Neural cell (in vitro differentiated cells): ENCODE measurements around the gene VWA8. TPM values are rescaled to one million over a fixed set of nuclear protein-coding genes. Genes with fewer than 3 reads are reported as not detected.

Source experiments
- H2AFZ ChIP-seq: fragments of 200-600, 300-800 bp; sonication (generic), shearing (Covaris generic); 2 replicates; pipeline ENCODE4 v1.6.0; 2014; ENCODE audit warnings: low read depth, mild to moderate bottlenecking, antibody characterized with exemption, low read length, moderate library complexity
- H3F3A ChIP-seq: fragments of 200-600 bp; shearing (Covaris generic); 2 replicates; pipeline ENCODE4 v1.6.1; 2016; ENCODE audit warnings: mild to moderate bottlenecking, moderate library complexity, mixed read lengths, antibody characterized with exemption, low read length; ENCODE audit not compliant: insufficient read depth, poor library complexity, severe bottlenecking
- H3K27ac ChIP-seq: fragments of 200-600, 300-800 bp; sonication (generic), shearing (Covaris generic); 2 replicates; pipeline ENCODE4 v1.5.1; 2014; ENCODE audit warnings: mild to moderate bottlenecking, low read length, moderate library complexity
- H3K27me3 ChIP-seq: fragments of 300-800, 200-600 bp; sonication (generic), shearing (Covaris generic); 2 replicates; pipeline ENCODE4 v1.6.0; 2014; ENCODE audit warnings: mild to moderate bottlenecking, low read depth, low read length, moderate library complexity; ENCODE audit not compliant: insufficient read depth
- H3K36me3 ChIP-seq: fragments of 300-800, 200-600 bp; sonication (generic), shearing (Covaris generic); 2 replicates; pipeline ENCODE4 v1.5.1; 2014; ENCODE audit warnings: mild to moderate bottlenecking, antibody characterized with exemption, low read length, moderate library complexity; ENCODE audit not compliant: insufficient read depth
- H3K4me2 ChIP-seq: fragments of 300-800, 200-600 bp; sonication (generic), shearing (Covaris generic); 2 replicates; pipeline ENCODE4 v1.6.0; 2014; ENCODE audit warnings: mild to moderate bottlenecking, low read length
- H3K4me3 ChIP-seq: fragments of 300-800, 200-600 bp; sonication (generic), shearing (Covaris generic); 2 replicates; pipeline ENCODE4 v1.5.1; 2014; ENCODE audit warnings: mild to moderate bottlenecking, low read length, moderate library complexity
- H3K79me2 ChIP-seq: fragments of 200-600 bp; shearing (Covaris generic); replicated peaks from 2 replicates; pipeline ENCODE4 v1.6.0; 2014; ENCODE audit warnings: mild to moderate bottlenecking, low read length, moderate library complexity; ENCODE audit not compliant: insufficient read depth
- H3K9ac ChIP-seq: fragments of 300-800, 200-600 bp; sonication (generic), shearing (Covaris generic); 2 replicates; pipeline ENCODE4 v1.6.1; 2016; ENCODE audit warnings: mild to moderate bottlenecking, low read length, mixed read lengths
- H3K9me2 ChIP-seq: fragments of 200-600 bp; shearing (Covaris generic); 2 replicates; pipeline ENCODE4 v1.6.1; 2016; ENCODE audit warnings: mild to moderate bottlenecking, low read length, mixed read lengths; ENCODE audit not compliant: insufficient read depth
- H3K9me3 ChIP-seq: fragments of 200-600, 300-800 bp; sonication (generic), shearing (Covaris generic); 2 replicates; pipeline ENCODE4 v1.6.1; 2016; ENCODE audit warnings: mild to moderate bottlenecking, mixed run types, low read length, moderate library complexity, mixed read lengths
- H4K20me1 ChIP-seq: fragments of 200-600 bp; shearing (Covaris generic); 2 replicates; pipeline ENCODE4 v1.6.1; 2016; ENCODE audit warnings: mild to moderate bottlenecking, mixed run types; ENCODE audit not compliant: insufficient read depth
- CTCF ChIP-seq: fragments of 450-650 bp; IDR thresholded peaks from 2 replicates; pipeline ENCODE4 v1.5.1; 2014; ENCODE audit warnings: antibody characterized with exemption, mild to moderate bottlenecking, moderate library complexity; ENCODE audit not compliant: poor library complexity, severe bottlenecking
- EP300 ChIP-seq: fragments of 450-650 bp; conservative IDR thresholded peaks from 2 replicates; pipeline ENCODE4 v1.6.1; 2014; ENCODE audit warnings: antibody characterized with exemption, mild to moderate bottlenecking, moderate library complexity; ENCODE audit not compliant: poor library complexity, severe bottlenecking
- EZH2 ChIP-seq: fragments of 200-600, 300-800 bp; shearing (Covaris generic), sonication (generic); IDR thresholded peaks from 2 replicates; pipeline ENCODE4 v1.6.1; 2014; ENCODE audit warnings: antibody characterized with exemption, low read length, borderline replicate concordance, mild to moderate bottlenecking; ENCODE audit not compliant: insufficient read depth, poor library complexity, severe bottlenecking
- MXI1 ChIP-seq: fragments of 450-650 bp; conservative IDR thresholded peaks from 2 replicates; pipeline ENCODE4 v1.6.1; 2014; ENCODE audit warnings: antibody characterized with exemption, mild to moderate bottlenecking; ENCODE audit not compliant: poor library complexity, severe bottlenecking
- POLR2AphosphoS5 ChIP-seq: IDR thresholded peaks from 2 replicates; pipeline ENCODE4 v1.6.1; 2012
- RAD21 ChIP-seq: fragments of 450-650 bp; conservative IDR thresholded peaks from 2 replicates; pipeline ENCODE4 v1.6.1; 2014; ENCODE audit warnings: antibody characterized with exemption, mild to moderate bottlenecking, moderate library complexity
- REST ChIP-seq: IDR thresholded peaks from 2 replicates; pipeline ENCODE4 v1.6.1; 2012; ENCODE audit warnings: borderline replicate concordance
- SMC3 ChIP-seq: fragments of 450-650 bp; conservative IDR thresholded peaks from 2 replicates; pipeline ENCODE4 v1.6.1; 2014; ENCODE audit warnings: antibody characterized with exemption, mild to moderate bottlenecking, moderate library complexity; ENCODE audit not compliant: poor library complexity
- TAF1 ChIP-seq: IDR thresholded peaks from 2 replicates; pipeline ENCODE4 v1.6.1; 2012; ENCODE audit warnings: low read depth
- polyA plus RNA-seq: library from polyadenylated mRNA; depleted of rRNA; stranded (reverse); fragments of >200 nt; gene quantifications from 2 replicates; pipeline ENCODE4 v1.2.3, GENCODE V29; 2014

VWA8 gene
- polyA plus RNA-seq, 1 donor from 2014 or later = 3.6 TPM

DNA sequence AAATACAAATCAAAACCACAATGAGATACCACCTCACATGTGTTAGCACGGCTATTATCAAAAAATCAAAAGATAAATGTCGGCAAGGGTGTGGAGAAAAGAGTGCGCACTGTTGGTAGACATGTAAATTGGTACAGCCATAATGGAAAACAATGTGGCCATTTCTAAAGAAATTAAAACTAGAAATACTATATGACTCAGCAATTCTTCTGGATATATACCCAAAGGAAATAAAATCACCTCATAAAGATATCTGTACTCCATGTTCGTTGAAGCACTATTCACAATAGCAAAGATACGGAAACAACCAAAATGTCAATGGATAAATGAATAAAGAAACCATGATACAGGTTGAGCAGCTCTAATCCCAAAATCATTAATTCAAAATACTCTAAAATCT lies 30.8 kb downstream of the VWA8 start:
- no peak overlapping the region for H2AFZ ChIP-seq
- TF ChIP-seq CTCF = no peak
- TF ChIP-seq EP300 = no peak
- TF ChIP-seq MXI1 = no peak
- TF ChIP-seq EZH2 = no peak
- no peak for TF ChIP-seq RAD21
- TF ChIP-seq TAF1 = no peak
- no peak for TF ChIP-seq REST
- TF ChIP-seq SMC3 = no peak
- TF ChIP-seq POLR2AphosphoS5 = no peak

DNA sequence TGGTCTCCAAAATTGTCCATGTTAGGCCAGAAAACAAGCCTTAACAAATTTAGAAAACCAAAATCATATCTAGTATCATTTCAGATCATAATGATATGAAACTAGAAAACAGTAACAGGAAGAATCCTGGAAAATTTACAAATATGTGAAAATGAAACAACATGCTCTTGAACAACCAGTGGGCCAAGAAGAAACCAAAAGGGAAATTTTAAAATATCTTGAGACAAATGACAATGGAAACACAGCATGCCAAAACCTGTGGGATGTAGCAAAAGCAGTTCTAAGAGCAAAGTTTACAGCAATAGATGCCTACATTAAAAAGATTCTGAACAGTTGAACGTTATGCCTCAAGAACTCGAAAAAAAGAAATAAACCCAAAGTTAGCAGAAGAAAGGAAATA lies 32.6 kb downstream of the VWA8 start:
- Histone ChIP-seq H2AFZ (no peak overlapping the region), H4K20me1 (no peaks in the 10 kb centered on the region), H3K4me3 (no peak overlapping the region), H3K79me2 (no peaks in the 10 kb centered on the region), H3K9me2 (no peaks in the 10 kb centered on the region), H3K36me3 (no peaks in the 10 kb centered on the region), H3K9ac (no peak overlapping the region), H3F3A (no peaks in the 10 kb centered on the region), H3K27me3 (no peaks in the 10 kb centered on the region), H3K27ac (no peak overlapping the region), H3K9me3 (no peaks in the 10 kb centered on the region), H3K4me2 (no peak overlapping the region)
- TF ChIP-seq EZH2 (no peak), CTCF (no peak), MXI1 (no peak)

More for the DNA sequence above, 30.8 kb downstream of the VWA8 start:
- Histone ChIP-seq H3K79me2 (no peaks in the 10 kb centered on the region), H3K36me3 (no peaks in the 10 kb centered on the region), H3K4me3 (no peak overlapping the region), H3K9me2 (no peaks in the 10 kb centered on the region), H4K20me1 (no peaks in the 10 kb centered on the region), H3K27me3 (no peaks in the 10 kb centered on the region), H3K9me3 (no peaks in the 10 kb centered on the region), H3K4me2 (no peak overlapping the region), H3K9ac (no peak overlapping the region), H3K27ac (no peak overlapping the region), H3F3A (no peaks in the 10 kb centered on the region)
